DMS153 (cell line): Measurements from ENCODE around the gene ZNF738.
"Not testable (repeated sequence)": the region's sequence is repeated elsewhere in the genome, so short reads cannot be mapped to it uniquely, and the experiment has no call there.

ENCODE experiments used
- DNase-seq: peaks from one replicate; lab custom pipeline; 2025; lab: John Stamatoyannopoulos, UW

ZNF738 gene

GRCh38 chr19:21358768-21359451 lies at the start of gene ZNF738:
TSS of gene ZNF738 (plus strand) at chr19:21359000. CDS start at chr19:21359141, 141 bp downstream.
- peak; percentile 93 for DNase-seq

GRCh38 chr19:21312807-21313206 lies 46.0 kb upstream of the ZNF738 start:
- not testable (repeated sequence) for DNase-seq

- no peak for DNase-seq
These were observed 44.1 kb upstream of the ZNF738 start for GRCh38 chr19:21314676-21315075.

GRCh38 chr19:21317821-21318220 lies 41.0 kb upstream of the ZNF738 start:
- no peak for DNase-seq

GRCh38 chr19:21321134-21321533 lies 37.7 kb upstream of the ZNF738 start:
- no peak for DNase-seq

- DNase-seq: no peak
These were observed 36.8 kb upstream of the ZNF738 start for GRCh38 chr19:21321996-21322395.

- DNase-seq: no peak
These were observed 36.3 kb upstream of the ZNF738 start for GRCh38 chr19:21322528-21322927.

GRCh38 chr19:21323000-21323399 lies 35.8 kb upstream of the ZNF738 start:
- no peak for DNase-seq

GRCh38 chr19:21326169-21326568 lies 32.6 kb upstream of the ZNF738 start:
- DNase-seq: no peak

- no peak for DNase-seq
These were observed 30.4 kb upstream of the ZNF738 start for GRCh38 chr19:21328406-21328805.

- peak; percentile 93 for DNase-seq
These were observed 29.8 kb upstream of the ZNF738 start, which contains the start of gene ZNF708 for GRCh38 chr19:21328885-21329605. TSS of gene ZNF708 (minus strand) at chr19:21329410. CDS start at chr19:21329212, 198 bp downstream.

GRCh38 chr19:21335721-21336120 lies 23.1 kb upstream of the ZNF738 start:
- no peak for DNase-seq

- not testable (repeated sequence) for DNase-seq
These were observed 14.0 kb upstream of the ZNF738 start for GRCh38 chr19:21344841-21345240.

- no peak for DNase-seq
These were observed 6.0 kb upstream of the ZNF738 start for GRCh38 chr19:21352830-21353229.

GRCh38 chr19:21362291-21362690 lies 3.5 kb downstream of the ZNF738 start:
- DNase-seq: no peak

GRCh38 chr19:21383980-21384582 lies 25.3 kb downstream of the ZNF738 start:
- DNase-seq: no peak

GRCh38 chr19:21396121-21396520 lies 37.3 kb downstream of the ZNF738 start:
- no peak for DNase-seq

GRCh38 chr19:21396893-21397572 lies 38.2 kb downstream of the ZNF738 start, which contains the start of gene ZNF493:
TSS of gene ZNF493 (plus strand) at chr19:21397133. CDS start at chr19:21397238, 105 bp downstream.
- peak; percentile 87 for DNase-seq

GRCh38 chr19:21398851-21399250 lies 40.1 kb downstream of the ZNF738 start:
- no peak for DNase-seq

GRCh38 chr19:21402303-21402985 lies 43.6 kb downstream of the ZNF738 start:
- DNase-seq: no peak

GRCh38 chr19:21410166-21410565 lies 51.4 kb downstream of the ZNF738 start:
- no peak for DNase-seq

- DNase-seq: no peak
These were observed 63.4 kb downstream of the ZNF738 start for GRCh38 chr19:21422244-21422643.
